Nasal cavity respiratory epithelium epithelial cell of viscerocranial mucosa (primary cell): ENCODE measurements around the gene CCDC120. TPM values are rescaled to one million over a fixed set of nuclear protein-coding genes. Genes with fewer than 3 reads are reported as not detected.

Source experiments
- total RNA-seq: library from RNA; depleted of rRNA; stranded (reverse); fragments of >200 nt; gene quantifications from 2 replicates; pipeline ENCODE4 v1.2.3, GENCODE V29; 2014

Gene CCDC120, protein sequence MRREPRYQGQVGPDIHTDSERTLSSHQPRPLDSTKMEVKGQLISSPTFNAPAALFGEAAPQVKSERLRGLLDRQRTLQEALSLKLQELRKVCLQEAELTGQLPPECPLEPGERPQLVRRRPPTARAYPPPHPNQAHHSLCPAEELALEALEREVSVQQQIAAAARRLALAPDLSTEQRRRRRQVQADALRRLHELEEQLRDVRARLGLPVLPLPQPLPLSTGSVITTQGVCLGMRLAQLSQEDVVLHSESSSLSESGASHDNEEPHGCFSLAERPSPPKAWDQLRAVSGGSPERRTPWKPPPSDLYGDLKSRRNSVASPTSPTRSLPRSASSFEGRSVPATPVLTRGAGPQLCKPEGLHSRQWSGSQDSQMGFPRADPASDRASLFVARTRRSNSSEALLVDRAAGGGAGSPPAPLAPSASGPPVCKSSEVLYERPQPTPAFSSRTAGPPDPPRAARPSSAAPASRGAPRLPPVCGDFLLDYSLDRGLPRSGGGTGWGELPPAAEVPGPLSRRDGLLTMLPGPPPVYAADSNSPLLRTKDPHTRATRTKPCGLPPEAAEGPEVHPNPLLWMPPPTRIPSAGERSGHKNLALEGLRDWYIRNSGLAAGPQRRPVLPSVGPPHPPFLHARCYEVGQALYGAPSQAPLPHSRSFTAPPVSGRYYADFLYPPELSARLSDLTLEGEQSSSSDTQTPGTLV
- total RNA-seq, result 2.1 and 5.8 TPM in 2 replicates

DNA sequence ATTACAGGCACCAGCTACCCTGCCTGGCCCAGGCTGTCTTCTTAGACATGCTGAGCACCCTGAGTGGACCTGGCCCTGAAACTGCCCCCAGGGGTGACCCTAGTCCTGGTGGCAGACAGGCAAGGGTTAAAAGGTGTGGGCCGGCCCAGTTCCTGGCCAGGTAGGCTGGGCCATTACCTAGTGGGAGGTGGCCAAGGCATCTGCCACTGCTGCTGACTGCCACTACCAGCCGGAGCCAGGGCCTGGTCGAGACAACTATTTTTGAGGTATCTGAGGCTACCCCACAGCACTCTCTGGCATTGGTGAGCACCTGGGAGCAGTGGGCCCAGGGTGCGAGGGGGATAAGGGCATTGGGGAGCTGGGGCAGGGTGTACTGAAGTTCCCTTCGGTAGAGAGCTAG is at the start of gene CCDC120:
CCDC120 (plus strand) TSS at position 206 of the 400 bp plus-strand sequence. CDS start 3,043 bp downstream, outside the sequence.

GRCh38 chrX:49043220-49043986 is 15.4 kb upstream of the CCDC120 start, which contains the start of gene TFE3:
TSS of gene TFE3 (minus strand) at chrX:49043357. CDS start at chrX:49043226, 131 bp downstream.

DNA sequence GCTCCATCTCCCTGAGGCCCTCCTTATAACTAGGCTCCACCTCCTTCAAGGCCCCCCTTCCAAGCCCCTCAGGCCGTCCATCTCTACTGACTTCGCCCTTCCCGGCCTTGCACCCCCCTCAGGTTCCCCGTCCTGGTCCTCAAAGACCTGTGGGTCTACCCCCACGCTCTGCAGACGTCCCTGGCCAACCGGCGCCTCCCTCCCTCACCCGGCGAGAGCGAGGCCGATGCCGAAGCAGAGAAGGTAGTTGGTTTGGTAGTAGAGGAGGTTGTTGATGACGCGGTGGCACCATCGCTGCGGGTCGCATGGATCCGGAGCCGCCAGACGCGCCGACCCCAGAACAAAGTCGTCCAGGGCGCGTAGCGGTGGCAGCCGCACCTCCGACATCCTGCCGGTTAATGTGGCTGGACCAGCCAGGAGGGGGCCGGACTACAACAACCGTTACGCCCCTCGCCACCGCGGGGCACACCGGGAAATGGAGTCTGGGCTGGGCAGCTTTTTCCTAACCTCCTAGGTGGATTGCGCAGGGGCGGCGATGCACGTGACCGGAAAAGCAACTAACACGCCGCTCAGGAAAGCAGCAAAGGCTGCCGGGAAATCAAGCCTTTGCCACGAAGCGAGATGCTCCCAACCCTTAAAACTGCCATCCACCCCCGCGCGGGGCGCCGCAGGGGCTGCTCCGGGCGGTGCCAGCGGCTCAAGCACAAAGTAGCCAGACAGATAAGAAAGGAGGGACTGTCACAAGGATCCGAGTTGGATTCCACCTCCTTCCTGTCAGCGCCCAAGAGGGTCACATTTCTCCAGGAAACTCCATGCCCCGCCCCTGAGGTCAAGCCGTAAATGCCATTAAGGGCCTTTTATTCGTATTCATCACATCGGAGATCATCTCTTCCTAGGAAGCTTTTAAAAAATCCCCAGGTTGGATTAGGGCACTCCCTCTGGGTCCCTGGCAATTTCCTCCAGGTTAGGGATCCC is 15.1 kb downstream of the CCDC120 start, which contains the start of gene PRAF2:
PRAF2 (minus strand) TSS at position 402 of the 975 bp plus-strand sequence; CDS start at position 387, 15 bp downstream.

DNA sequence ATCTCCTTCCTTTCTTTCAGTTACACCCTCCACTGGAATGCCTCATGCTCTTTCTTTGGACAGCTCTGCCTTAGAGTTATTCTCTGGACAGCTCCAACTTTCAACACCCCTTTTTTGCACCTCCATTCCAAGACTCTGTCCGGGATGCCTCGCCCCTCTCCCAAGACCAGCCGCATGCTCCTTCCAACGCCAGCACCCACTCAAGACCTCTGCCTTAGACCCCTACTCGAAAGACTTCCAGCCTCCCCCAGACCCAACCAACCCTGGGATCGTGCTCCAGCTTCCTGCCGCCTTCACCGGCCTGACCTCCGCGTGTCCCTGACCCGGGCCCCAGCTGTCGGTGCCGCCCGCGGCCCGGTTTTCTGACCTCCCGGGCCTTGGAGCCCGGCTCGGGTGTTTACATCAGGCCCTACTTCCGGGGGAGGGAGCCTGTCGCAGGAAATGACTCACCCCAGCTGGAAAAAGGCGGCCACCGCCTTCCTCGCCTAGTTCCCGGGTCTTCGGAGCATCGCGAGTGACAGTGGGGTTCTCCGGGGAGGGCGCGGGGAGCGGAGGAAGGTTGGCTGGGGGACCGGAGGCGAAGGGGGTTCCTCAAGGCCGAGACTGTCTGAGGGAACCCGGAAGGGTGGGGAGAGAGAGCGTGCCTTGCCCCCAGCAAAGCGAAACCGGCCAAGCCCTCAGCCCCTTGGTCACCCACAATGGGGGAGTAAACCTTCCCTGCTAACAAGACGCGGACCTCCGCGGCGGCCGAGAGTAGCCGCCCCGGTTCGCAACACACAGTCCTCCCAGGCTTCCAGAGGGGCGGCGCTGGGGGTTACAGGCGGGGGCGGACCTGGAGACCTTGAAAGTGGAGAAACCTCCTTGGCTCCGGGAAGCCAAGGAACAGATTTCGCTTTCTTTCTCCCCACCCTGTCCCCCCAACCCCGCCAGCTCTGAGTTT is 21.0 kb downstream of the CCDC120 start, which contains the start of gene WDR45:
WDR45 (minus strand) TSS at position 399 of the 940 bp plus-strand sequence. CDS start 1,792 bp downstream, outside the sequence.

Other genes with a start within 250 kb of the CCDC120 start
- not detected in 2 replicates for gene ERAS, start 232.5 kb upstream of the CCDC120 start, total RNA-seq
- under 0.01 and 1.4 TPM in 2 replicates for gene PCSK1N, start 223.4 kb upstream of the CCDC120 start, total RNA-seq
- gene TIMM17B, start 161.2 kb upstream of the CCDC120 start, total RNA-seq, result 22.4 and 38.3 TPM in 2 replicates
- 65.6 and 131 TPM in 2 replicates for gene PQBP1, start 161.1 kb upstream of the CCDC120 start, total RNA-seq
- 18.8 and 26.4 TPM in 2 replicates for gene SLC35A2, start 147.4 kb upstream of the CCDC120 start, total RNA-seq
- 5.9 and 6.5 TPM in 2 replicates for gene PIM2, start 140.0 kb upstream of the CCDC120 start, total RNA-seq
- gene OTUD5, start 101.4 kb upstream of the CCDC120 start, total RNA-seq, result 17.4 and 34.5 TPM in 2 replicates
- under 0.01 and 0.93 TPM in 2 replicates for gene KCND1, start 87.2 kb upstream of the CCDC120 start, total RNA-seq
- 23.6 and 36.5 TPM in 2 replicates for gene GRIPAP1, start 56.7 kb upstream of the CCDC120 start, total RNA-seq
- gene TFE3, start 15.6 kb upstream of the CCDC120 start, total RNA-seq, result 17.4 and 37.9 TPM in 2 replicates
- gene PRAF2, start 15.0 kb downstream of the CCDC120 start, total RNA-seq, result 2.1 and 5.4 TPM in 2 replicates
- 29.0 and 29.4 TPM in 2 replicates for gene WDR45, start 20.9 kb downstream of the CCDC120 start, total RNA-seq
- gene GPKOW, start 64.7 kb downstream of the CCDC120 start, total RNA-seq, result 22.9 and 29.0 TPM in 2 replicates
- 2.3 and 2.7 TPM in 2 replicates for gene MAGIX, start 103.8 kb downstream of the CCDC120 start, total RNA-seq
- gene PLP2, start 112.9 kb downstream of the CCDC120 start, total RNA-seq, result 17.1 and 24.4 TPM in 2 replicates
- 19.5 and 38.1 TPM in 2 replicates for gene PRICKLE3, start 127.4 kb downstream of the CCDC120 start, total RNA-seq
- gene SYP, start 141.2 kb downstream of the CCDC120 start, total RNA-seq, result under 0.01 TPM in 1 of 2 replicates, not detected in the other
- under 0.01 and 0.07 TPM in 2 replicates for gene CACNA1F, start 174.3 kb downstream of the CCDC120 start, total RNA-seq
- 11.3 and 13.9 TPM in 2 replicates for gene CCDC22, start 176.5 kb downstream of the CCDC120 start, total RNA-seq
- 0.14 TPM in 1 of 2 replicates, not detected in the other for gene FOXP3, start 205.7 kb downstream of the CCDC120 start, total RNA-seq
- 4.1 and 9.0 TPM in 2 replicates for gene PPP1R3F, start 210.8 kb downstream of the CCDC120 start, total RNA-seq
- gene GAGE10, start 244.6 kb downstream of the CCDC120 start, total RNA-seq, result not detected in 2 replicates